Stomach (tissue), 9 donors: ENCODE results near the gene PSMC5. TPM values are rescaled to one million over a fixed set of nuclear protein-coding genes. Genes with fewer than 3 reads are reported as not detected.

ENCODE experiments used
- DNase-seq, 2 donors: peaks; one replicate each; pipeline versions ENCODE4 v3.0.0 to v3.0.0-alpha.2; 2013 to 2019
- H3K27ac ChIP-seq, 5 donors: fragments of 200-600 bp in 4 of 5; sonication (generic) in 4 of 5; one replicate each; pipeline ENCODE4 v1.5.1; 2013 to 2019; ENCODE audit warnings: mild to moderate bottlenecking in 1 of 5, moderate library complexity in 1 of 5
- H3K27me3 ChIP-seq, 3 donors: fragments of 200-600 bp; sonication (generic); one replicate each; pipeline ENCODE4 v1.5.1; 2017 to 2019; ENCODE audit warnings: mixed run types in 1 of 3
- H3K36me3 ChIP-seq, 4 donors: fragments of 200-600 bp; sonication (generic); 1 replicate in 3 of 4; 2 replicates in 1 of 4; pipeline ENCODE4 v1.5.1; 2016 to 2019
- H3K4me1 ChIP-seq, 4 donors: fragments of 200-600 bp; sonication (generic); one replicate each; pipeline ENCODE4 v1.5.1; 2016 to 2019
- H3K4me3 ChIP-seq, 4 donors: fragments of 200-600 bp; sonication (generic) in 3 of 4; one replicate each; pipeline ENCODE4 v1.5.1; 2016 to 2019; ENCODE audit warnings: mild to moderate bottlenecking in 1 of 4
- H3K9me3 ChIP-seq, 4 donors: fragments of 200-600 bp; sonication (generic); one replicate each; pipeline ENCODE4 v1.5.1; 2016 to 2019
- CTCF ChIP-seq, 7 experiments: fragments of 450-650 bp in 4 of 7; fragments of 200-600 bp in 3 of 7; sonication (generic) in 3 of 7; IDR thresholded peaks; one replicate each; pipeline ENCODE4 v1.5.1; 2016 to 2019; ENCODE audit warnings: antibody characterized with exemption in 7 of 7, control low read depth in 2 of 7, mild to moderate bottlenecking in 1 of 7
- EP300 ChIP-seq: sonication (generic); formaldehyde crosslinking; IDR thresholded peaks from one replicate; pipeline ENCODE4 v1.6.1; 2017; ENCODE audit warnings: antibody characterized with exemption
- POLR2A ChIP-seq, 4 donors: fragments of 450-650 bp; IDR thresholded peaks; one replicate each; pipeline ENCODE4 v1.6.1; 2016; ENCODE audit warnings: antibody characterized with exemption in 4 of 4, control low read depth in 2 of 4, mild to moderate bottlenecking in 1 of 4, moderate library complexity in 1 of 4
- POLR2AphosphoS5 ChIP-seq, 3 donors: sonication (generic); formaldehyde crosslinking; IDR thresholded peaks; one replicate each; pipeline ENCODE4 v1.6.1; 2016; ENCODE audit warnings: antibody characterized with exemption in 3 of 3
- WGBS, 5 donors: extraction: QIAGEN DNeasy Blood & Tissue Kit in 3 of 5; methylation state at CpG; one replicate each; pipeline versions ENCODE4 v1.1.5 to v1.1.7; 2013 to 2018; 5-methylcytosine and 5-hydroxymethylcytosine counted together
- intact Hi-C: fragments of 100-400 bp; cut with DNase I; formaldehyde crosslinking; loops from one replicate; pipeline ENCODE4 v1.15.1; 2023; ENCODE audit warnings: low total_unique reads
- polyA plus RNA-seq, 3 donors: library from polyadenylated mRNA; stranded (reverse); fragments of 200-250 nt; gene quantifications; one replicate each; pipeline ENCODE4 v1.2.3, GENCODE V29; 2013
- total RNA-seq, 5 donors: library from RNA; depleted of rRNA; stranded (reverse); fragments of >200 nt; gene quantifications; one replicate each; pipeline versions ENCODE4 v1.1.0 to v1.2.3, GENCODE V29; 2014 to 2016
- donor health status: healthy with polysubstance abuse.
- donor health status: Bipolar disorder and iron deficiency.
- donor health status: healthy.

The PSMC5 gene
- total and polyA plus RNA-seq, 8 donors = 19.2 to 211 (median 118) TPM

GRCh38 chr17:63817736-63818385 lies 9.4 kb upstream of the PSMC5 start:
- intact Hi-C loops = no loop called here
- DNase-seq = no peak
- no peak overlapping the region for H3K4me3 ChIP-seq
- TF ChIP-seq EP300 (no peak), POLR2AphosphoS5 (IDR thresholded peaks at IDR 0.05) (no peak), POLR2A (IDR thresholded peaks at IDR 0.05) (no peak), CTCF (IDR thresholded peaks at IDR 0.05) (no peak)
- peaks cover 0 to 14% (median 6%) of the 10 kb centered on the region in 4 donors for H3K4me1 ChIP-seq
- 86 to 96% (median 95%) methylated on average over 27 of the region's 27 CpGs for WGBS, 5 donors
- peaks cover 93 to 100% (median 100%) of the 10 kb centered on the region in 4 donors for H3K36me3 ChIP-seq
- no peak overlapping the region for H3K27ac ChIP-seq
- no peaks in the 10 kb centered on the region for H3K9me3 ChIP-seq
- H3K27me3 ChIP-seq = no peaks in the 10 kb centered on the region

GRCh38 chr17:63819131-63819530 lies 8.1 kb upstream of the PSMC5 start:
- peaks cover 93 to 100% (median 100%) of the 10 kb centered on the region in 4 donors for H3K36me3 ChIP-seq

GRCh38 chr17:63819585-63820537 lies 7.4 kb upstream of the PSMC5 start:
- no peak for DNase-seq
- Histone ChIP-seq H3K36me3 (peaks cover 96 to 100% (median 100%) of the 10 kb centered on the region in 4 donors), H3K4me3 (no peak overlapping the region), H3K9me3 (no peaks in the 10 kb centered on the region), H3K4me1 (peaks cover 0 to 14% (median 6%) of the 10 kb centered on the region in 4 donors), H3K27me3 (no peaks in the 10 kb centered on the region), H3K27ac (peak overlapping the region; percentile 1 to 72 (median 22))
- intact Hi-C loops = no loop called here
- TF ChIP-seq EP300 (no peak), POLR2AphosphoS5 (IDR thresholded peaks at IDR 0.05) (no peak), POLR2A (IDR thresholded peaks at IDR 0.05) (no peak), CTCF (IDR thresholded peaks at IDR 0.05) (no peak)
- WGBS, 5 donors = 52 to 65% (median 57%) methylated on average over 21 of the region's 21 CpGs

More at GRCh38 chr17:63819131-63819530, 8.1 kb upstream of the PSMC5 start:
- intact Hi-C loops = no loop called here
- TF ChIP-seq POLR2A (IDR thresholded peaks at IDR 0.05) = no peak
- no peak for TF ChIP-seq POLR2AphosphoS5 (IDR thresholded peaks at IDR 0.05)
- TF ChIP-seq EP300 = no peak
- TF ChIP-seq CTCF (IDR thresholded peaks at IDR 0.05) = no peak
- Histone ChIP-seq H3K27me3 (no peaks in the 10 kb centered on the region), H3K27ac (peak overlapping the region in 4 of 5 donors; percentile 10 to 72 (median 32)), H3K9me3 (no peaks in the 10 kb centered on the region), H3K4me1 (peaks cover 0 to 14% (median 6%) of the 10 kb centered on the region in 4 donors), H3K4me3 (no peak overlapping the region)
- WGBS, 5 donors = 41 to 52% (median 45%) methylated on average over 6 of the region's 6 CpGs
- no peak for DNase-seq

- no peak for DNase-seq
- Histone ChIP-seq H3K4me1 (peaks cover 10 to 23% (median 15%) of the 10 kb centered on the region in 4 donors), H3K27me3 (no peaks in the 10 kb centered on the region), H3K36me3 (peaks cover 92 to 99% (median 97%) of the 10 kb centered on the region in 4 donors), H3K4me3 (no peak overlapping the region), H3K27ac (no peak overlapping the region), H3K9me3 (no peaks in the 10 kb centered on the region)
- WGBS, 5 donors = 87 to 89% (median 88%) methylated on average over 10 of the region's 10 CpGs
- intact Hi-C loops = no loop called here
- TF ChIP-seq POLR2AphosphoS5 (IDR thresholded peaks at IDR 0.05) (no peak), POLR2A (IDR thresholded peaks at IDR 0.05) (no peak), CTCF (IDR thresholded peaks at IDR 0.05) (no peak), EP300 (no peak)
Observed at GRCh38 chr17:63820963-63821561, 6.2 kb upstream of the PSMC5 start.
